DND-41 (cell line): ENCODE data around the gene ZNF574.

Experiments
- ATAC-seq: fragments of 200-7000 bp; cut with Tn5 transposase; 3 replicates; pipeline ENCODE4 v1.9.1; 2021; ENCODE audit warnings: low read depth; ENCODE audit not compliant: insufficient read depth
- DNase-seq: peaks from one replicate; pipeline ENCODE4 v3.0.0-alpha.2; 2020
- H2AFZ ChIP-seq: 2 replicates; pipeline ENCODE4 v1.6.0; 2012; ENCODE audit warnings: low read depth, low read length
- H3K27ac ChIP-seq: 2 replicates; pipeline ENCODE4 v1.5.1; 2012; ENCODE audit warnings: low read length, inconsistent platforms
- H3K27me3 ChIP-seq: fragments of 200-600 bp; sonication (generic); 2 replicates; pipeline ENCODE4 v1.6.0; 2012; ENCODE audit warnings: low read length, mild to moderate bottlenecking, inconsistent platforms; ENCODE audit not compliant: insufficient read depth, poor library complexity
- H3K36me3 ChIP-seq: 2 replicates; pipeline ENCODE4 v1.5.1; 2012; ENCODE audit warnings: low read length, inconsistent platforms; ENCODE audit not compliant: insufficient read depth
- H3K4me1 ChIP-seq: 2 replicates; pipeline ENCODE4 v1.5.1; 2012; ENCODE audit warnings: mild to moderate bottlenecking, low read length; ENCODE audit not compliant: insufficient read depth
- H3K4me2 ChIP-seq: 2 replicates; pipeline ENCODE4 v1.6.0; 2012; ENCODE audit warnings: mild to moderate bottlenecking, moderate library complexity, low read length, inconsistent platforms; ENCODE audit not compliant: insufficient read depth
- H3K4me3 ChIP-seq, 2 experiments: fragments of 200-600 bp in 1 of 2; shearing (Covaris generic) in 1 of 2; 2 replicates each; pipeline ENCODE4 v1.5.1; 2012 to 2016; ENCODE audit warnings: inconsistent platforms in 2 of 2, low read length in 2 of 2, mild to moderate bottlenecking in 2 of 2, low read depth in 1 of 2, moderate library complexity in 1 of 2
- H3K79me2 ChIP-seq: 2 replicates; pipeline ENCODE4 v1.6.0; 2012; ENCODE audit warnings: low read length, inconsistent platforms; ENCODE audit not compliant: insufficient read depth
- H3K9ac ChIP-seq: 2 replicates; pipeline ENCODE4 v1.6.0; 2012; ENCODE audit warnings: low read depth, mild to moderate bottlenecking, inconsistent platforms, low read length, moderate library complexity
- H3K9me3 ChIP-seq: 2 replicates; pipeline ENCODE4 v1.5.1; 2012; ENCODE audit warnings: low read length, moderate library complexity, mild to moderate bottlenecking, inconsistent platforms; ENCODE audit not compliant: insufficient read depth, severe bottlenecking
- H4K20me1 ChIP-seq: 2 replicates; pipeline ENCODE4 v1.6.0; 2012; ENCODE audit warnings: low read length; ENCODE audit not compliant: insufficient read depth
- EZH2 ChIP-seq: IDR thresholded peaks from 3 replicates; pipeline ENCODE4 v1.6.1; 2012; ENCODE audit warnings: borderline replicate concordance, low read depth, mild to moderate bottlenecking, moderate library complexity, low read length, inconsistent platforms; ENCODE audit not compliant: severe bottlenecking
- TF ChIP-seq, protein P1 (sequence below): IDR thresholded peaks from 2 replicates; pipeline ENCODE4 v1.5.1; 2012; ENCODE audit warnings: borderline replicate concordance, low read length, moderate library complexity, mild to moderate bottlenecking; ENCODE audit not compliant: poor library complexity, severe bottlenecking; ENCODE audit errors: extremely low read depth

ZNF574 gene

DNA sequence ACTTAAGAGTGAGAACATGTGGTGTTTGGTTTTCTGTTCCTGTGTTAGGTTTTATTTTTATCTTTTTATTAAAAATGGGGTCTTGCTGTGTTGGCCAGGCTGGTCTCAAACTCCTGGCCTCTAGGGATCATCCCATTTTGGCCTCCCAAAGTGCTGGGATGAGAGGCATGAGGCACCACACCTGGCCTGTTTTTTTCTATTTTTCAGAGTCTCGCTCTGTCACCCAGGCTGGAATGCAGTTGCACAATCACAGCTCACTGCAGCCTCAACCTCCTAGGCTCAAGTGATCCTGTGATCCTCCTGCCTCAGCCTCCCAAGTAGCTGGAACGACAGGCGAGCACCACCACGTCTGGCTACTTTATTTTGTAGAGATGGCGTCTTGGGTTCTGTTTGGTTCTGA lies 7.6 kb downstream of the ZNF574 start:
- H3K4me2 ChIP-seq, result no peak overlapping the region
- H4K20me1 ChIP-seq, result peaks cover 42% of the 10 kb centered on the region
- H3K36me3 ChIP-seq, result peaks cover 41% of the 10 kb centered on the region
- H3K79me2 ChIP-seq, result peaks cover 30% of the 10 kb centered on the region
- no peak overlapping the region for H3K9ac ChIP-seq
- no peaks in the 10 kb centered on the region for H3K4me1 ChIP-seq
- no peak overlapping the region for H3K4me3 ChIP-seq
- H2AFZ ChIP-seq, result no peak overlapping the region
- H3K27me3 ChIP-seq, result no peaks in the 10 kb centered on the region
- TF ChIP-seq, protein P1, sequence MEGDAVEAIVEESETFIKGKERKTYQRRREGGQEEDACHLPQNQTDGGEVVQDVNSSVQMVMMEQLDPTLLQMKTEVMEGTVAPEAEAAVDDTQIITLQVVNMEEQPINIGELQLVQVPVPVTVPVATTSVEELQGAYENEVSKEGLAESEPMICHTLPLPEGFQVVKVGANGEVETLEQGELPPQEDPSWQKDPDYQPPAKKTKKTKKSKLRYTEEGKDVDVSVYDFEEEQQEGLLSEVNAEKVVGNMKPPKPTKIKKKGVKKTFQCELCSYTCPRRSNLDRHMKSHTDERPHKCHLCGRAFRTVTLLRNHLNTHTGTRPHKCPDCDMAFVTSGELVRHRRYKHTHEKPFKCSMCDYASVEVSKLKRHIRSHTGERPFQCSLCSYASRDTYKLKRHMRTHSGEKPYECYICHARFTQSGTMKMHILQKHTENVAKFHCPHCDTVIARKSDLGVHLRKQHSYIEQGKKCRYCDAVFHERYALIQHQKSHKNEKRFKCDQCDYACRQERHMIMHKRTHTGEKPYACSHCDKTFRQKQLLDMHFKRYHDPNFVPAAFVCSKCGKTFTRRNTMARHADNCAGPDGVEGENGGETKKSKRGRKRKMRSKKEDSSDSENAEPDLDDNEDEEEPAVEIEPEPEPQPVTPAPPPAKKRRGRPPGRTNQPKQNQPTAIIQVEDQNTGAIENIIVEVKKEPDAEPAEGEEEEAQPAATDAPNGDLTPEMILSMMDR, result no peak
- TF ChIP-seq EZH2, result no peak
- no peaks in the 10 kb centered on the region for H3K9me3 ChIP-seq
- DNase-seq (no peak), ATAC-seq (no peak)
- no peak overlapping the region for H3K27ac ChIP-seq

DNA sequence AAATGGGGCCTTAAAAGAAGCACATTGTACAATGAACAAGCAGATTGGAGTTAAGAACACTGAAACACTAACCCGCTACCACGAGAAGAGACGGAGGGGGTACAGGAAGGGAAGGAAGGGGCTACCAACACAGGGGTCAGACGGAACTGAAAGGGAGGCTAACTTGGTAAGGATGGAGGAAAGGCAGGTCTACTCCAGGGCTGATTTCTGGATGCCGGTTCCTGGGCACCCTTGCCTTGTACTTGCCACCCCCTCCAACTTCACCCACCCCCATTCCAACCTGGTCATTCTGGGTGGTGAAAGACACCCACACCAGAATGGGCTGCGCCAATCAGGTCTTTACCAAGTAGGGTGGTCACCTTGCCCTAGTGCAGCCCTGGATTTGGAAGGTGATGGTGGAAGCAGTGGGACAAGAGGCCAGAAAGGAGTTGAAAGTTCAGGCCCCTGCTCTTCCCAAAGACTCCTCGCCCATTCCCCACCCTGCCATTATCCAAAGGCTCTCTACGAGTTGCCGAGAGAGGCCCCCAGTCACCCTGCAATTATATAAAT lies 10.3 kb downstream of the ZNF574 start:
- peaks cover 3% of the 10 kb centered on the region; the same call in 1 of the 2 replicates for H3K79me2 ChIP-seq
- peaks cover 4% of the 10 kb centered on the region; the same call in 1 of the 2 replicates for H3K4me1 ChIP-seq
- ATAC-seq (no peak), DNase-seq (no peak)
- no peaks in the 10 kb centered on the region for H3K27me3 ChIP-seq
- peaks cover 15% of the 10 kb centered on the region for H4K20me1 ChIP-seq
- no peaks in the 10 kb centered on the region for H3K9me3 ChIP-seq
- H2AFZ ChIP-seq, result no peak overlapping the region
- peaks cover 14% of the 10 kb centered on the region for H3K36me3 ChIP-seq
- no peak overlapping the region for H3K9ac ChIP-seq
- H3K4me2 ChIP-seq, result no peak overlapping the region
- no peak overlapping the region for H3K4me3 ChIP-seq
- no peak overlapping the region for H3K27ac ChIP-seq
- TF ChIP-seq, protein P1, result no peak
- TF ChIP-seq EZH2, result no peak

DNA sequence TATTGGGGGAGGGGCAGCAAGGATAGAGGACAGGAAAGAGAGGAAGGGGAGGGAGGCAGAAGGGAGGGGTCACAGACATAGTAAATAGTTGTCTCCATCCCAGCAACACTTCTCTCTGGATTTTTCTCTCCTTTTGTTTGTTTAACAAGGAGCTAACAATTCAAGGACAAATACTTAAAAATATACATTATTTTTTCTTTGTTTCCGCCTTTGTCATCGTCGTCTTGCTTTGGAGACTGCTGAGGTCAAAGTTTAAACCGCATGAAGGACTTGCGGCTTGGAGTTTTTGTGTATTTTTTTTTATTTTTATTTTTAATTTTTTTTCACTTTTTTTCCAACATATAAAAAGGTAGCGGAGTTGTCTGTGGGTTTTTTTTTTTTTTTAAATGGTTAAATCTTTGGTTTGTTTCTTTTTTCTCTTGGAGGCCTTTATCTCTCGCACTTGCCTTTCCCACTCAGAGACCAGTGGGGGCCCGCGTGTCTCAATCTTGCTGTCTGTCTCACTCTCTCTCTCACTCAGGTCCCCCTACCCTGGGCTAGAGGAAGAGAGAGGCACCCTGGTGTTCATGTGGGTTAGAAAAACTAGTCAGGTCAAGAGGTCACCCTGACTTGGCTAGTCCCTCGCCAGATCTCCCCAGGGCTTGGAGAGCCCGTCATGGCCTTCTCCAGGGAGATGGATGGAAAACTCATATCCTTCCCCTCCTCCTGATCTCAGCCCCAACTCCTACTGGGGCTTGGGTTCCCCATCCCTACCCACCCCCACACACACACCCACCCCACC lies 11.0 kb downstream of the ZNF574 start:
- ATAC-seq (no peak), DNase-seq (no peak)
- Histone ChIP-seq H3K36me3 (peaks cover 7% of the 10 kb centered on the region), H3K4me1 (peaks cover 4% of the 10 kb centered on the region; the same call in 1 of the 2 replicates), H4K20me1 (peaks cover 8% of the 10 kb centered on the region), H3K4me3 (no peak overlapping the region), H3K27me3 (no peaks in the 10 kb centered on the region), H3K79me2 (no peaks in the 10 kb centered on the region), H3K27ac (no peak overlapping the region), H2AFZ (no peak overlapping the region), H3K4me2 (no peak overlapping the region), H3K9ac (no peak overlapping the region), H3K9me3 (no peaks in the 10 kb centered on the region)
- TF ChIP-seq EZH2, result no peak
- TF ChIP-seq, protein P1, result no peak
